Mesothelial cell of epicardium (in vitro differentiated cells): ENCODE measurements around the gene FOXD3. TPM values are rescaled to one million over a fixed set of nuclear protein-coding genes. Genes with fewer than 3 reads are reported as not detected.
A peak's percentile ranks its signal among the peaks of the same experiment; 100 is the strongest.

ENCODE experiments used
- DNase-seq, 2 experiments: peaks; one replicate each; pipeline ENCODE4 v3.0.0; 2021; ENCODE audit warnings: low spot score in 2 of 2; ENCODE audit not compliant: unreplicated experiment in 2 of 2
- H3K27ac Mint-ChIP-seq: 2 replicates; pipeline ENCODE4 v1.8.0; 2021; ENCODE audit warnings: mixed read lengths
- H3K27me3 Mint-ChIP-seq: 2 replicates; pipeline ENCODE4 v1.8.0; 2021; ENCODE audit warnings: low read depth, mixed read lengths
- H3K36me3 Mint-ChIP-seq: 2 replicates; pipeline ENCODE4 v1.8.0; 2021; ENCODE audit warnings: mixed read lengths
- H3K4me1 Mint-ChIP-seq: 2 replicates; pipeline ENCODE4 v1.8.0; 2021; ENCODE audit warnings: mixed read lengths
- H3K4me3 Mint-ChIP-seq: 2 replicates; pipeline ENCODE4 v1.8.0; 2021; ENCODE audit warnings: mild to moderate bottlenecking, moderate library complexity, mixed read lengths
- H3K9me3 Mint-ChIP-seq: 2 replicates; pipeline ENCODE4 v1.8.0; 2021; ENCODE audit warnings: mixed read lengths
- CTCF ChIP-seq: fragments of 200-600 bp; sonication (generic); IDR thresholded peaks from one replicate; pipeline ENCODE4 v1.5.0; 2021; ENCODE audit warnings: antibody characterized with exemption; ENCODE audit not compliant: unreplicated experiment
- microRNA-seq: library from miRNA; unstranded; fragments of <30 nt; microRNA quantifications from one replicate; pipeline ENCODE4 v1.2.0, GENCODE V29; 2021; ENCODE audit warnings: inconsistent platforms, mixed read lengths
- total RNA-seq: library from RNA; stranded (reverse); gene quantifications from 3 replicates; pipeline ENCODE4 v1.2.1, GENCODE V29; 2021

FOXD3 gene
- total RNA-seq, 1 donor from 2014 or later: not detected

- no peak for TF ChIP-seq CTCF
- Mint-ChIP-seq H3K36me3 (peaks cover 3% of the 10 kb centered on the region), H3K27ac (peak within 1 kb of the TSS; percentile 81), H3K4me3 (peak within 1 kb of the TSS; percentile 95), H3K9me3 (peaks cover 2% of the 10 kb centered on the region), H3K4me1 (peaks cover 13% of the 10 kb centered on the region), H3K27me3 (peaks cover 5% of the 10 kb centered on the region)
- DNase-seq: peak; percentile 93 to 96
Observed at GRCh38 chr1:63367215-63368103, 45.1 kb downstream of the FOXD3 start, which contains the start of gene ALG6. Gene ALG6 (plus strand): TSS chr1:63367627. CDS start chr1:63370978, 3,351 bp downstream.

- no peak for TF ChIP-seq CTCF
- H3K27me3 Mint-ChIP-seq: no peaks in the 10 kb centered on the region
- DNase-seq: no peak
- H3K4me1 Mint-ChIP-seq: peaks cover 13% of the 10 kb centered on the region
- H3K4me3 Mint-ChIP-seq: peak overlapping the region; percentile 95
- peaks cover 3% of the 10 kb centered on the region for H3K36me3 Mint-ChIP-seq
- peak overlapping the region; percentile 81 for H3K27ac Mint-ChIP-seq
- H3K9me3 Mint-ChIP-seq: no peaks in the 10 kb centered on the region
Observed at GRCh38 chr1:63368131-63368530, 45.8 kb downstream of the FOXD3 start.

Small RNA genes lying within 50 kb of the gene (microRNA-seq; reads per million reads assigned to microRNA genes)
- not detected for gene MIR6068

Other genes with a start within 250 kb of the FOXD3 start
- 20.0 to 21.7 TPM (median 20.3 TPM) in 3 replicates for gene ALG6, start 45.1 kb downstream of the FOXD3 start, total RNA-seq
- 37.7 to 40.3 TPM (median 39.4 TPM) in 3 replicates for gene ITGB3BP, start 200.7 kb downstream of the FOXD3 start, total RNA-seq
- gene EFCAB7, start 201.0 kb downstream of the FOXD3 start, total RNA-seq: 8.5 to 10.7 TPM (median 9.6 TPM) in 3 replicates